HCT116 (cell line): ENCODE results near the gene SH3BGRL3. TPM values are rescaled to one million over a fixed set of nuclear protein-coding genes. Genes with fewer than 3 reads are reported as not detected.

ENCODE experiments used
- ATAC-seq: fragments of 200-7000 bp; cut with Tn5 transposase; 2 replicates; pipeline ENCODE4 v1.9.1; 2020; ENCODE audit warnings: mild to moderate bottlenecking, moderate library complexity
- BruUV-seq: library from RNA; stranded (reverse); fragments of 400-500 nt; replicated peaks from 2 replicates; lab custom pipeline; 2021; lab: Mats Ljungman, UMichigan
- CTCF ChIA-PET: fragments of 300-600 bp; sonication (Branson Sonifier 250); formaldehyde crosslinking; loops from one replicate; lab custom pipeline; 2021; ENCODE audit warnings: antibody characterized with exemption; lab: Charles Lee
- POLR2A ChIA-PET: fragments of 300-600, 350-600 bp; sonication (Branson Sonifier 250); formaldehyde crosslinking; loops from one replicate; lab custom pipeline; 2021; ENCODE audit warnings: antibody characterized with exemption; lab: Charles Lee
- RAD21 ChIA-PET, 2 experiments: fragments of 300-600 bp; sonication (Branson Sonifier 250); formaldehyde crosslinking; loops; one replicate each; lab custom pipeline; 2023; ENCODE audit warnings: low total read pairs in 2 of 2; ENCODE audit not compliant: uncharacterized antibody in 2 of 2, unreplicated experiment in 2 of 2, low non-redundant PET in 1 of 2; lab: Charles Lee
- DNase-seq: peaks from one replicate; pipeline ENCODE4 v3.0.0-alpha.2; 2010; ENCODE audit warnings: low read depth, low spot score
- H2AFZ ChIP-seq: fragments of 200-600 bp; shearing (Covaris generic), sonication (generic); 2 replicates; pipeline ENCODE4 v1.6.1; 2017; ENCODE audit warnings: low read depth, mixed run types, mixed read lengths, antibody characterized with exemption, low read length; ENCODE audit not compliant: poor library complexity, severe bottlenecking
- H3K27ac ChIP-seq: 2 replicates; pipeline ENCODE4 v1.5.1; 2012; ENCODE audit warnings: low read depth, low read length
- H3K27me3 ChIP-seq: fragments of 200-600 bp; sonication (generic); 2 replicates; pipeline ENCODE4 v1.6.1; 2016; ENCODE audit warnings: mixed run types, low read length, mixed read lengths; ENCODE audit not compliant: insufficient read depth
- H3K36me3 ChIP-seq, 2 experiments: fragments of 200-500 bp in 1 of 2; fragments of 200-600 bp in 1 of 2; sonication (Bioruptor generic) in 1 of 2; sonication (generic) in 1 of 2; 2 replicates each; pipeline versions ENCODE4 v1.5.1 to v1.6.1; 2014 to 2016; ENCODE audit warnings: low read length in 2 of 2, inconsistent platforms in 1 of 2, mixed read lengths in 1 of 2, mixed run types in 1 of 2; ENCODE audit not compliant: insufficient read depth in 2 of 2, control insufficient read depth in 1 of 2
- H3K4me1 ChIP-seq, 2 experiments: fragments of 200-600 bp in 1 of 2; sonication (generic) in 1 of 2; 2 replicates each; pipeline versions ENCODE4 v1.5.1 to v1.6.1; 2012 to 2017; ENCODE audit warnings: low read length in 2 of 2, inconsistent platforms in 1 of 2, mild to moderate bottlenecking in 1 of 2, mixed read lengths in 1 of 2, mixed run types in 1 of 2, moderate library complexity in 1 of 2; ENCODE audit not compliant: insufficient read depth in 2 of 2, control insufficient read depth in 1 of 2
- H3K4me2 ChIP-seq: fragments of 200-600 bp; sonication (generic); 2 replicates; pipeline ENCODE4 v1.6.1; 2017; ENCODE audit warnings: mixed run types, low read length, mixed read lengths
- H3K4me3 ChIP-seq, 2 experiments: fragments of 200-600 bp in 1 of 2; sonication (generic) in 1 of 2; replicated peaks in 1 of 2; 2 replicates each; pipeline ENCODE4 v1.5.1; 2011 to 2016; ENCODE audit warnings: low read length in 2 of 2, control low read depth in 1 of 2, low read depth in 1 of 2, mild to moderate bottlenecking in 1 of 2, mixed read lengths in 1 of 2, mixed run types in 1 of 2
- H3K79me2 ChIP-seq: fragments of 200-600 bp; sonication (generic); 2 replicates; pipeline ENCODE4 v1.6.1; 2017; ENCODE audit warnings: mild to moderate bottlenecking, mixed run types, low read length, moderate library complexity, mixed read lengths; ENCODE audit not compliant: insufficient read depth
- H3K9ac ChIP-seq: fragments of 200-600 bp; sonication (generic); 2 replicates; pipeline ENCODE4 v1.6.1; 2016; ENCODE audit warnings: low read length, mixed read lengths
- H3K9me2 ChIP-seq: fragments of 200-600 bp; sonication (generic), shearing (Covaris generic); 2 replicates; pipeline ENCODE4 v1.6.1; 2017; ENCODE audit warnings: mixed run types, mild to moderate bottlenecking, moderate library complexity; ENCODE audit not compliant: insufficient read depth
- H3K9me3 ChIP-seq, 2 experiments: fragments of 200-500 bp in 1 of 2; fragments of 200-600 bp in 1 of 2; sonication (Bioruptor generic) in 1 of 2; sonication (generic) in 1 of 2; 2 replicates each; pipeline ENCODE4 v1.6.1; 2014 to 2017; ENCODE audit warnings: low read length in 2 of 2, mixed read lengths in 2 of 2, inconsistent platforms in 1 of 2, low read depth in 1 of 2, mild to moderate bottlenecking in 1 of 2, mixed run types in 1 of 2, moderate library complexity in 1 of 2; ENCODE audit not compliant: control insufficient read depth in 1 of 2, insufficient read depth in 1 of 2
- H4K20me1 ChIP-seq: fragments of 200-600 bp; sonication (generic), shearing (Covaris generic); 2 replicates; pipeline ENCODE4 v1.6.1; 2017; ENCODE audit warnings: mixed run types, mild to moderate bottlenecking, moderate library complexity; ENCODE audit not compliant: insufficient read depth
- ATF3 ChIP-seq: IDR thresholded peaks from 2 replicates; pipeline ENCODE4 v1.6.1; 2012
- EZH2phosphoT487 ChIP-seq: fragments of 200-600 bp; IDR thresholded peaks from 2 replicates; pipeline ENCODE4 v1.6.1; 2018; ENCODE audit warnings: antibody characterized with exemption, borderline replicate concordance
- JUND ChIP-seq: IDR thresholded peaks from 2 replicates; pipeline ENCODE4 v1.6.1; 2012
- RAD21 ChIP-seq: IDR thresholded peaks from 2 replicates; pipeline ENCODE4 v1.6.1; 2012; ENCODE audit warnings: low read depth, mild to moderate bottlenecking
- REST ChIP-seq: IDR thresholded peaks from 2 replicates; pipeline ENCODE4 v1.6.1; 2012; ENCODE audit warnings: low read depth
- SIN3A ChIP-seq: IDR thresholded peaks from 2 replicates; pipeline ENCODE4 v1.6.1; 2012; ENCODE audit warnings: low read depth
- SRF ChIP-seq: IDR thresholded peaks from 2 replicates; pipeline ENCODE4 v1.6.1; 2012; ENCODE audit warnings: low read depth
- ZNF274 ChIP-seq: fragments of 200-500 bp; sonication (Bioruptor generic); IDR thresholded peaks from 2 replicates; pipeline ENCODE4 v1.6.1; 2014; ENCODE audit warnings: mild to moderate bottlenecking, low read depth, low read length, inconsistent platforms
- intact Hi-C: fragments of 100-400 bp; cut with micrococcal nuclease; formaldehyde crosslinking; loops from 2 replicates; pipeline ENCODE4 v1.10.0; 2022
- total RNA-seq: library from RNA; stranded (reverse); gene quantifications from one replicate; pipeline ENCODE4 v1.2.1, GENCODE V29; 2021; ENCODE audit not compliant: unreplicated experiment

SH3BGRL3 gene
- total RNA-seq, 1 experiment from 2014 or later, result 112 TPM

- POLR2A ChIA-PET, result no interaction called here
- H3K9me2 ChIP-seq, result no peaks in the 10 kb centered on the region
- CTCF ChIA-PET, result interaction anchor here (2.5 kb wide), 1 partner anchor 9 kb away, joined by 12 read pairs; no protein-coding TSS in a partner anchor
Observed at GRCh38 chr1:26293911-26294463, 14.1 kb downstream of the SH3BGRL3 start.

More at GRCh38 chr1:26293911-26294463, 14.1 kb downstream of the SH3BGRL3 start:
- peaks cover 0 to 4% of the 10 kb centered on the region in 2 experiments; a peak in 1 of 4 replicates for H3K4me1 ChIP-seq
- no peaks in the 10 kb centered on the region for H3K27me3 ChIP-seq
- no peaks in the 10 kb centered on the region for H4K20me1 ChIP-seq
- H3K4me3 ChIP-seq, result no peak overlapping the region
- RAD21 ChIA-PET, result no interaction called here
- H3K9ac ChIP-seq, result no peak overlapping the region
- intact Hi-C loops, result no loop called here
- H3K4me2 ChIP-seq, result no peak overlapping the region
- ATAC-seq, result no peak
- TF ChIP-seq RAD21, result no peak
- no peak for TF ChIP-seq SRF
- no peak for TF ChIP-seq REST
- no peak for TF ChIP-seq ATF3
- no peak for TF ChIP-seq ZNF274
- TF ChIP-seq SIN3A, result no peak
- TF ChIP-seq JUND, result no peak
- TF ChIP-seq EZH2phosphoT487, result no peak
- TF ChIP-seq, all 23 proteins: peak for 0
- BruUV-seq, result no TSS peak
- Histone ChIP-seq H3K27ac (no peak overlapping the region), H3K79me2 (no peaks in the 10 kb centered on the region), H3K36me3 (0 out of 4 replicates have a peak, but pooled peaks cover 0 to 3% of the 10 kb centered on the region in 2 experiments), H2AFZ (no peak overlapping the region), H3K9me3 (no peaks in the 10 kb centered on the region)
- no peak for DNase-seq
